SKM-1 treated with dmso at 0.1 percent for 144 hours (cell line): ENCODE measurements around the gene HACD1.

ENCODE experiments used
- DNase-seq: peaks from one replicate; lab custom pipeline; 2025; ENCODE audit not compliant: unreplicated experiment; lab: John Stamatoyannopoulos, UW

The HACD1 gene

GRCh38 chr10:17617031-17617911 lies at the start of gene HACD1:
TSS of gene HACD1 (minus strand) at chr10:17617374. CDS start at chr10:17617339, 35 bp downstream.
- DNase-seq = peak; percentile 11

- no peak for DNase-seq
These were observed 48.6 kb upstream of the HACD1 start for GRCh38 chr10:17665747-17666146.

GRCh38 chr10:17663450-17663849 lies 46.3 kb upstream of the HACD1 start:
- no peak for DNase-seq

- no peak for DNase-seq
These were observed 45.3 kb upstream of the HACD1 start for GRCh38 chr10:17662193-17663138.

GRCh38 chr10:17661510-17661909 lies 44.3 kb upstream of the HACD1 start:
- DNase-seq = no peak

- DNase-seq = no peak
These were observed 43.7 kb upstream of the HACD1 start for GRCh38 chr10:17660921-17661320.

GRCh38 chr10:17659365-17659764 lies 42.2 kb upstream of the HACD1 start:
- no peak for DNase-seq

- no peak for DNase-seq
These were observed 39.9 kb upstream of the HACD1 start for GRCh38 chr10:17657103-17657500.

- no peak for DNase-seq
These were observed 38.5 kb upstream of the HACD1 start for GRCh38 chr10:17655567-17656146.

- DNase-seq = no peak
These were observed 37.8 kb upstream of the HACD1 start for GRCh38 chr10:17655009-17655408.

GRCh38 chr10:17652585-17652984 lies 35.4 kb upstream of the HACD1 start:
- DNase-seq = no peak

GRCh38 chr10:17651896-17652295 lies 34.7 kb upstream of the HACD1 start:
- DNase-seq = no peak

- DNase-seq = no peak
These were observed 33.2 kb upstream of the HACD1 start for GRCh38 chr10:17650416-17650815.

- no peak for DNase-seq
These were observed 32.7 kb upstream of the HACD1 start for GRCh38 chr10:17649836-17650235.

- DNase-seq = no peak
These were observed 31.9 kb upstream of the HACD1 start for GRCh38 chr10:17649052-17649451.

GRCh38 chr10:17648243-17649035 lies 31.3 kb upstream of the HACD1 start:
- DNase-seq = no peak

GRCh38 chr10:17647326-17647725 lies 30.2 kb upstream of the HACD1 start:
- DNase-seq = peak; percentile 34

GRCh38 chr10:17645621-17646345 lies 28.6 kb upstream of the HACD1 start:
- DNase-seq = no peak

GRCh38 chr10:17644485-17644943 lies 27.3 kb upstream of the HACD1 start:
- no peak for DNase-seq
